ENCODE measurements around the gene ENTREP3.
A peak's percentile ranks its signal among the peaks of the same experiment; 100 is the strongest.
"Not testable (repeated sequence)": the region's sequence is repeated elsewhere in the genome, so short reads cannot be mapped to it uniquely, and the experiment has no call there.

The ENTREP3 gene

DNA sequence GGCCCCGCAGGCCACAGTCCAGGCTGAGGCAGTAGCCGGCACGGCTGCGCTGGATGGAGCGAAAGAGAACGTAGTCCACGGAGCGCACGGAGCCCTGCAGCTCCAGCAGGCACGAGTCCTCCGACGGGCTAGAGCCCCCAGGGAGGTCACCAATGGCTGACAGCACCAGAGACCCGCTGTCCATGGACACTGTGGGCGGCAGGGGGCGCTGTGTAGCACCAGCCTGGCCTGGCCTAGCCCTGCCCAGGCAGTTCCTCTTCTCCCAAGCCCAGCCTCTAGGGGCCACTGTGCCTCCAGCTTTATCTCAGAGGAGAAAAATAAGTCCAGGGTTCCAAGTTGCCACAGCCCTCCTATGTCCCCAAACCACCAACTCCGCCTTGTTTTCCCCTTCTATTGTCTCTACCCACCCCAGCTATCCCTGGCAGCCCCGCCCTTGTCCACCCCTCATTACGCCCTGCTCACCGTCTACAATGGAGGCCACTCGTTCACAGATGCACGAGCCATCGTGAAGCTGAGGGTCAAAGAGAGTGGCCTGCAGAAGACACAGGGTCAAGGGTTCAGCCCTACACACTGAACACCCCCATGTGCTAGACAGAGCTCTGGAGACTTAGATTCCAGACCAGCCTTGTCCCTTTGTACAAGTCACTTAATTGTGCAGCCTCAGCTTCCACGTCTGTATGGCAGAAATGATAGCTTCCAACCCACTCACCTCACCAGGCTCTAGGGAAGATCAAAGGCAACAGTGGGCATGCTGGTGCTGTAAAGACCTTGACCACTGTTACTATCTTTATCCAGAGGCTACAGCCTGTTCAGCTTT is 4.4 kb downstream of the ENTREP3 start:
- peak; percentile 97 for DNase-seq (ENCODE audit: low read depth, low spot score)

DNA sequence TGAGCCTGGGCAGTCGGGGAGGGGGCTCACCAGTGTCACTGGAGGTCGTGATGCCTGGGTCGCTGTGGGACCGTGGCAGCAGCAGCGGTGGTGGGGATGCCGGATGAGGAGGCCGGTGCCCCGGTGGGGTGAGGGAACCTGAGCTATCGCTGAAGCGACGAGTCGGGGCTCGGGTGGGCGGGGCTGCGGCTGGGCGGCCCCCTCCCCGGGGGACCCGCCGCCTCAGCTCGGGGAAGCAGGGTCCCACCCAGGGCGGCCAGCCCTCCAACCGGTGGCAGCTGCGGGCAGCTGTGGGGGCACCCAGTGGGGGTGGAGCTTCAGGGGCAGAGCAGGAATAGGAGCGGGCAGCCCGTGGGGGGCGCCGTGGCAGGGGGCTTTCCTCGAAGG is 5.0 kb downstream of the ENTREP3 start:
- DNase-seq (ENCODE audit: low read depth, low spot score): no peak

DNA sequence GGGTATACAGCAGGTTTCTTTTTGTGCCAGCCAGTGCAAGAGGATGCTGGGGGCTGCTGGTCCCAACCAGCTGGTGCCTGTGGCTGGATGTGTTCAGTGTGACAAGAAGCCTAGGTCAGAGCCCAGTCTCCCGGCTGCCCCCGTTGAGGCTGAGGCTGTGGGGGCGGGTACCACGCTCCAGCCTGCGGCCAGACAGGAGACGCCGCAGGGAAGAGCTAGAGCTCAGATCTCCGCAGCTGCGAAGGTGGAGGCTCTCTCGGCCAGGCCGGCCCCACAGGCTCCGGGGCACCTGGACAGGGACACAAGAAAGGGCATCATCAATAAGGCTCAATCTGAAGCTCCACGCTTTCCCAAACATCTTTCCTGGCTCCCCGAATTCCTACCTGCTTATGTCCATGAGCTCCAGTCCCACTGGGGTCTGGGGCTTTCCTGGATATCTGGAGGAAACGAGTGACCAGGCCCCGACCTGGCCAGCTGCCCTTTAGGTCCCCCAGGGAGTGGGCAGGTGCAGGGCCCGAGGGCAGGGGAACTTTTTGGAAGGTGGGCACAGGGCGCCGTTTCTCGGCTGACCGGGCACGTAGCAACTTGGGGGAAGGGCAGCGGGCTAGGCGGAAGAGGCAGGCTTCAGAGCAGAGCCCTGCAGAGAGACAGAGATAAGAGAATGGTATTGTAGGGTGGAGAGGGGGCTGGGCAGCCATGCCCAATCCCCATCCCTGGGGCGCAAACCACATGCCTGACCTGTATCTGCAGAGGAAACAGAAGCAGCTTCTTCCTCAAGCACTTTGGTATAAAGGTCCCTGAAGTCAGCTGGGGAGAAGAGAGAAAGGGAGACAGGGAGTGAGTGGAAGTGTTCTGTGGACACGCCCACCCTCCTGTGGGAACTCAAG is 7.4 kb downstream of the ENTREP3 start:
- DNase-seq (ENCODE audit: low read depth, low spot score): no peak

DNA sequence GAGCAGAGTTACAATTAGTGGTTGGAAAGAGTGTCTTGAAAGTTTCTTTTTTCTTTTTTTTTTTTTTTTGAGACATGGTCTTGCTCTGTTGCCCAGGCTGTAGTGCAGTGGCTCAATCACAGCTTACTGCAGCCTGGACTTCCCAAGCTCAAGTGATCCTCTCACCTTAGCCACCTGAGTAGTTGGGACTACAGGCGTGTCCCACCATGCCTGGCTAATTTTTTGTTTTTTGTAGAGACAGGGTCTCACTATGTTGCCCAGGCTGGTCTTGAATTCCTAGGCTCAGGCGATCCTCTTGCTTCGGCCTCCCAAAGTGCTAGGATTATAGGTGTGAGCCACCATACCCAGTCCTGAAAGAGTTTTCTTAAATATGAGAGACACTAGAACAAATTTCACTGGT is 8.5 kb downstream of the ENTREP3 start:
- DNase-seq (ENCODE audit: low read depth, low spot score): not testable (repeated sequence)

DNA sequence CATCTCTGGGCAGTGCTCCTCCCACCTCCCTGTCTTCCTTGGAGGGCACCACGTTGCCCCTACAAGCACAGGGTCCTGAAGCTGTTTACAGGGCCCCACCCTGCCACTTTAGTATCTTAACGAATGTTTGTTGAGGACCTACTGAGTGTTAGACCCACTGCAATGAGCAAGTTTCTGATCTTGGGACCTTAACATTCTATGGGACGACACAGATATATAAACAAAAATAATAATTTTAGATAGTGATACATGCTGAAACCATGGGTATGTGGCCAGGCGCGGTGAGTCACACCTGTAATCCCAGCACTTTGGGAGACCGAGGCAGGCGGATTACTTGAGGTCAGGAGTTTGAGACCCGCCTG is 10.1 kb downstream of the ENTREP3 start:
- DNase-seq (ENCODE audit: low read depth, low spot score): no peak

DNA sequence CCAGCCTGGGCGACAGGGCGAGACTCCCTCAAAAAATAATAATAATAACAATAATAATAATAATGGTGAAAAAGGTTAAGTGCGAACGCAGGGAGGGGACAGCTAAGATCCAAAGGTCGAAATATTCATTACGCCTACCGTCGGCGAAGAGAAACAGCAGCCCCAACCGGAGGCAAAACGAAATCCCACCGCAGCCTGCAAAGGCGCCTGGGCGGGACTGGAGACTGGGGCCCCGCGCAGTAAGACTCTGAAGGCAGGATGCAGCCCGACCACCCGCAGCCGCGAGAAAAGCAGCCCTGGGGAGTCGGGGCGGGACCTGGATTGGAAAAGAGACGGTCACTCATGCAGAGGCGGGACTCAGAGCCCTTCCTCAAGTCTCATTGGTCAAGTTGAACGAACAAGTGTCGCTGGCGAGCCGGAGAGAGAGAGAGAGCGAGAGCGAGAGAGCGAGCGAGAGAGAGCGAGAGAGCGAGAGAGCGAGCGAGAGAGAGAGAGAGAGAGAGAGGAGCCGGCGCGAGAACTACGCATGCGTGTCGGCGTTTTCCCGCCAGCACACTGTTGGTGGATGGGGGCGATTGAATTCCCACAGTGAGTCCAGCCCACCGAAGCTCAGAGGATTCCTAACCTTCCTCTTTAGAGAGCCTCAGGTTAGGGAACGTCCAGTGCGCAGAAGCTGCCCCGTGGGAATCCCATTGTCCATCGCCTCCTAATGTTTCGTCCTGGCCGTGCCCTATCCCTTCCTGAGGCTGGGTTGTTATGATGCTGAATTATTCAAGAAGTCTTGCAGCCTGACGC is 10.7 kb downstream of the ENTREP3 start:
- DNase-seq (ENCODE audit: low read depth, low spot score): peak; percentile 99

DNA sequence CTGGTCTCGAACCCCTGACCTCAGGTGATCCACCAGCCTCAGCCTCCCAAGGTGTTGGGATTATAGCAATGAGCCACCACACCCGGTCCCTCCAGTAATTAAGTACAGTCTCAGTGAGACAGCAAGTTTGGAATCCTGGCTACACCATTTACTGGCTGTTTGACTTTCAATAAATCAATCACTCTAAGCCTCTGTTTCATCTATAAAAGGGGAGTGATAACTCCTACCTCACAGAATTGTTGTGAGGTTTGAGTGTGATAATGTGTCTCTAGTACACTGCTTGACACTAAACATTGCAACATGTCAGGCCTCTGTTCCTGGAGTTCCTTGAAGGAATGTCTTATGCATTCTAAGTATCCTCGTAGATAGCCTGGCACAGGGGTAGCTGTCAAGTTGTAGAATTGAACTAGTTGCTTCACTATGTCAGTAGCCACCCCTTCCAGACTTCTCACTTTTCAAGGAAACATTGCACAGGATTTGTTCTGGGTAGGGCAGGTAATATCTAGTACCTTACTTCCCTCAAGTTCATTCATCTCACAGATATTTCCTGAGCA is 12.4 kb downstream of the ENTREP3 start:
- no peak for DNase-seq (ENCODE audit: low read depth, low spot score)

DNA sequence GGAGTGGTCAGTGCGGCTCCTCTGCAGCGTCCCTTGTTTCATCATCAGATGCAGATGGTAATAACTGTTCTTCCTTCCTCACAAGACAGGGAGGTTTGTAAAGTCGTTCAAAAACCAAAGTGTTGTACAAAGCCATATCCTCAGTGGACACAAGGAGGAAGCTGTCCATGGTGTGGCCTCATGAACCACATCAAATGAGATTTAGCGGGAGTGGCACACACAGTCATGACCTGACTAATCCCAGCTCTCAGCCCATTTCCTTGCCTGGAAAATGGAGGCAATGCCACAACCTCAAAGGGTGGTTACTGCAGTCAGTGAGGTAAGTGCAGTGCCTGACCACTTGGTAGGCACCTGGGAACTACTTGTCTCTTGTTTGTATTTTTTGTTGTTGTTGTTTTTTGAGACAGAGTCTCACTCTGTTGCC is 13.4 kb downstream of the ENTREP3 start:
- DNase-seq (ENCODE audit: low read depth, low spot score): no peak

DNA sequence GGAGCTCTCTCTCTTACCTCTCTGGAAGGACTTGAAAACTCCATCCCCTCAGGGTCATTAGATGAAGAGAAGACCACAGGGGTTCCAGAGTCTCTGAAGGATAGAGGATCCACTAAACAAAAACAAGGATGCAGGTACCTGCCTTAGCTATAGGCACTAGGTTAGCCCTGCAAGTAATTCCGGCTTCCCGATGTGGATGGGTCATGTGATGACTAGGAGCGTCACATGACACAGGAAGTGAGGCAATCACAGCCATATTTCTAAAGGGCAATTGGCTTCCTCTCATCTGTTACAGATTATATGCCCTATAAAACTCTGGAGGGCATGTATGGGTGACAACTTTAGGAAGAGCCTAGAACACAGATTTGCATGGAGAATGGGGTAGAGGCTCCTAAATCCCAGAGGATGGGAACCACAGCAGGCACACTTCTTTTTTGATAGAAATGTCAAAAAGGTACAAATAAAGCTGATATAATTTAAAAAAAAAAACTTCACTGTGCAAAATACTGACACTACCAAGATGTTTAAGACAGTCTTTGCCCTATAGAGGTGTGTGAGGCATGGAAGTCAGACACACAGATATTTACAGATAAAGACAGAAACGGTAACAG is 14.1 kb downstream of the ENTREP3 start:
- peak; percentile 83 for DNase-seq (ENCODE audit: low read depth, low spot score)

DNA sequence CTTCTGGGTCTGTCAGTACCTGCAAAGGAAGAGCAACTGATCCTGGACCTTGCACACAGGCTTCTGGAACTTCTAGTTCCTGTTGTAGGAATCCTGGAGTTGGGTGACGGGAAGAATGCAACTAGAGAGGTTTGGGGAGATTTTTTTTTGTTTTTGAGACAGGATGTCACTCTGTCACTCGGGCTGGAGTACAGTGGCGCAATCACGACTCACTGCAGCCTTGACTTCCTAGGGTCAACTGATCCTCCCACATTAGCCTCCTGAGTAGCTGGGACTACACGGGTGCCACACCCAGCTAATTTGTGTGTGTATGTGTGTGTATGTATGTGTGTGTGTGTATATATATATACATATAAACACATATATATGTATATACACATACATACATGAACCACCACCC is 18.8 kb downstream of the ENTREP3 start:
- no peak for DNase-seq (ENCODE audit: low read depth, low spot score)

DNA sequence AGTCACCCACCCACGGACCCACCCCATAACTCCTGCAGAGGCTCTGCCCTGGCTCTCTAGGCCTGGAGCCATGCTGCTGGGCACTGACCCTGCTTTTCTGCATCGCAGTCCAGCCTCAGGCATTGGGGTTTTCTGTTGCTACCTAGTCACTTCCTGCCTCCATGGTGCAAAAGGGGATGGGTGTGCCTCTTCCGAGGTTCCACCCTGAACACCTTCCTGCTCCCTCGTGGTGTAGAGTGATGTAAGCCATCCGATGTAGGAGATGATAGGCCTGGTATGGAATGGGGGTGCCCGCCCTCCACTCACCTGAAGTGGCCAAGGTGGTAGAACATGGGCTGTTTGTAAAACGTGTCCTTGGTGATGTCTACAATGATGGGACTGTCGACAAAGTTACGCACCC is 19.9 kb downstream of the ENTREP3 start:
- not testable (repeated sequence) for DNase-seq (ENCODE audit: low read depth, low spot score)

DNA sequence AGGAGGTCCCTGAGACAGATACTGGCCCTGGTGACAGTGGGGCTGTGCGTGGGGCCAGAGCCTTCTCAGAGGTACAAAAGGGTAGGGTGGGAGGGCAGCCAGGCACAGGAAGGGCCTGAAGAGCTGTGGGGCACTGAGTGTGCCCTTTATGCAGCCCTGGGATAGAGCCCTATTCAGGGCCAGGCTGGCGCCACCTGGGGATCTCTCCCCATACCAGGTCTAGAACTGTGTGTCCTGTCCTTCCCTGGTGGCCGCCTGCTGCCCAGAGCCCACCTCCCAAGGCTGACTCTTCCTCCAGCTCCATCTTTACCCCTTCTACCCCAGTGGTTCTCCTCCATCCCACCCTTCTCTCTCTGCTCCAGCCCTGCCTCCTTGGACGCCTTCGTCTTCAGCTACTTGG is 21.8 kb downstream of the ENTREP3 start:
- DNase-seq (ENCODE audit: low read depth, low spot score): not testable (repeated sequence)

DNA sequence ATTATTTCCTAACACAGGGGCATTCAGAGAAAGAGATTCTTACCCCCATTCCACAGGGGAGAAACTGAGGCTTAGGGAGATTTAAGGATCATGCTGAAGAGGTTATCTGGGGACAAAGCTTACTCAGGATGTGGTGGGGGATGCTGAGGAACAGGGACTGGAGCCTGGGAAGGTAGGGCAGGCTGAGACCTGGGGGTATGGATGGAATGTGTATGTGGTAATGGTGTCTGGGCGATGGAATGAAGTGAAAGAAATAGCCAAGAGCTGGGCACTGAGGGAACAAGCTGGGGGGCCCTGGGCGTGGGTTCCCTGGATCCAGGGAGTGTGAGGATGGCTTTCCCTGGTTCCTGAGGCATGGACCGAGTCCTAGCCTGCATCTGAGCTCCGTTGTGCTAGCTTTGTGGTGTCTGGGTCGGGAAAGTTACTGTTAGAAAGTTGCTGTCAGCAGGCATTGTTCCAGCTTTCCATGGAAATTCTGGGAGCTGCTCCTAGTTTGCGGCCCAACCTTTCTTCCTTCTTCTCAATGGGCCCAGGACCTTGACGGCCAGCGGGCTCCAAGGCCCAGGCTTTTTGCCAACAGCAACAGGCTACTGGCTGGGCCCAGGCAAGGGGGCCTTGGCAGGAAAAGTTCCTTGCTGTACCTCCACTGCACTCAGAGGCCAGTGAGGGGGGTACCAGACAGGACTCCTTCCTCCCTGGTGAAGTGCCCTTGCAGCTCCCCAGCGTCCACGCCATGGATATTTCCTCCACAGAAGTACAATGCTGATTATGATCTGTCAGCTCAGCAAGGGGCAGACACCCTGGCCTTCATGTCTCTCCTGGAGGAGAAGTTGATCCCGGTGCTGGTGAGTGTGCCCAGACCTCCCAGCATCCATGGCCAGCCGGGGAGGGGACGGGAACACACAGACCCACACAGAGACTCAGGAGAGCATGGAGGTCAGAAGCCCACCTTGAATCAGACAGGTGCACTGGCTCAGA is 23.0 kb downstream of the ENTREP3 start:
- peak; percentile 95 for DNase-seq (ENCODE audit: low read depth, low spot score)

DNA sequence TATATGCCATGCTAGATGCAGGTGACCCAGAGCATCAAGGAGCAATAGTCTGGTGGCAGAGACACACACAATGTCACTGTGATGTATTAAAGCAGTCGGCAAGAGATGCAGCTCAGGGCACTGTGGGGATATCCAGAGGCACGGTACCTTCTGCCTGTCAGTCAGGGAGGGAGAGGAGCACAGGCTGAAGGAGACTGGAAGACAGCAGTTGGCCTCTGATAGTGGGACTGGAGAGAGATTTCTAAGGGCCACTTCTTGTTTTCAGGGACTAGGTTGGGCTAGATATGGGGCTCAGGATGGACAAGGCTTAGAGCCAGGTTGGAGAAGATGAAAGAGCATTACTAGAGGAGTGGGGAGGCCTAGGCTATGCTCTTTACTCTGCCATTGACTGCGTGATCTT is 24.0 kb downstream of the ENTREP3 start:
- DNase-seq (ENCODE audit: low read depth, low spot score): not testable (repeated sequence)

DNA sequence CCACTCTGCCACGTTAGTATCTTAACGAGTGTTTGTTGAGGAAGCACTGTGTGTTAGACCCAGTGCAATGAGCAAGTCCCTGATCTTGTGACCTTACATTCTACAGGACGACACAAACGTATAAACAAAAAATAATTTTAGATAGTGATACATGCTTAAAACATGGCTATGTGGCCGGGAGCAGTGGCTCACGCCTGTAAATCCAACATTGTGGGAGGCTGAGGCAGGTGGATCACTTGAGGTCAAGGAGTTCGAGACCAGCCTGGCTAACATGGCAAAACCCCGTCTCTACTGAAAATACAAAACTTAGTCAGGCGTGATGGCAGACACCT is 27.2 kb downstream of the ENTREP3 start:
- no peak for DNase-seq (ENCODE audit: low read depth, low spot score)

DNA sequence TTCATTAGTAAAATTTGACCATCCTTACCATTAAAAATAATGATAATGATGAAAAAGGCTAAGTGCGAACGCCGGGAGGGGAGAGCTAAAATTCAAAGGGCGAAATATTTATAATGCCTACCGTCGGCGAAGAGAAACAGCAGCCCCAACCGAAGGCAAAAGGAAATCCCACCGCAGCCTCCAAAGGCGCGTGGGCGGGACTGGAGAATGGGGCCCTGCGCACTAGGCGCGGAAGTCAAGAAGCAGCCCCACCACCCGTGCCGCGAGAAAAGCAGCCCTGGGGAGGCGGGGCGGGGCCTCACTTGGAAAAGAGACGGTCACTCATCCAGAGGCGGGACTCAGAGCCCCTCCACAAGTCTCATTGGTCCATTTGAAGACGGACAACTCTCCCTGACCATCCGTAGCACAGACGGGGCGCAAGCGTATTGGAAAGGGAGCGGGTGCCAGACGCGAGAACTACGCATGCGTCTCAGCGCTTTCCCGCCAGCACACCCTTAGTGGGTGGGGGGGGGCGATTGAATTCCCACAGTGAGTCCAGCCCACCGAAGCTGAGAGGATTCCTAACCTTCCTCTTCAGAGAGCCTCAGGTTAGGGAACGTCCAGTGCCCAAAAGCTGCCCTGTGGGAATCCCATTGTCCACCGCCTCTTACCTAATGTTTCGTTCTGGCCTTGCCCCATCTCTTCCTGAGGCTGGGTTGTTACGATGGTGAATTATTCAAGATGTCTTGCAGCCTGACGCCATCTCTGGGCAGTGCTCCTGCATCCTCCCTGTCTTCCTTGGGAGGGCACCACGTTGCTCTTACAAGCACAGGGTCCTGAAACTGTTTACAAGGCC is 27.8 kb downstream of the ENTREP3 start:
- DNase-seq (ENCODE audit: low read depth, low spot score): peak; percentile 99

DNA sequence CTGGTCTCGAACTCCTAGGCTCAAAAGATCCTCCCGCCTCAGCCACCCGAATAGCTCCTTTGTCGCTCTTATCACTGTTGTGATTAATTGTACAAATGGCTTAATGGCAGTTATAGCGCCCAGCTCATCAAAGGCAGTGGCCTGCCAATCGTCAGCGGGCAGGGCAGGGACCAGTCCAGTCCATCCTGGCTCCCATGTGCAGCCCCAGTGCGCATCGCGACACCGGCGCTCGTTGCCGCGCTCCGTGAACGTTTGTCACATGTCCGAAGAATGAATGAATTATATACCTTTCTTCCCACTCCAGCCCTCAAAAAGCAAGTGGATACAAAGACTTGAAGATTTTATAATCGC is 28.4 kb downstream of the ENTREP3 start:
- DNase-seq (ENCODE audit: low read depth, low spot score): peak; percentile 72

DNA sequence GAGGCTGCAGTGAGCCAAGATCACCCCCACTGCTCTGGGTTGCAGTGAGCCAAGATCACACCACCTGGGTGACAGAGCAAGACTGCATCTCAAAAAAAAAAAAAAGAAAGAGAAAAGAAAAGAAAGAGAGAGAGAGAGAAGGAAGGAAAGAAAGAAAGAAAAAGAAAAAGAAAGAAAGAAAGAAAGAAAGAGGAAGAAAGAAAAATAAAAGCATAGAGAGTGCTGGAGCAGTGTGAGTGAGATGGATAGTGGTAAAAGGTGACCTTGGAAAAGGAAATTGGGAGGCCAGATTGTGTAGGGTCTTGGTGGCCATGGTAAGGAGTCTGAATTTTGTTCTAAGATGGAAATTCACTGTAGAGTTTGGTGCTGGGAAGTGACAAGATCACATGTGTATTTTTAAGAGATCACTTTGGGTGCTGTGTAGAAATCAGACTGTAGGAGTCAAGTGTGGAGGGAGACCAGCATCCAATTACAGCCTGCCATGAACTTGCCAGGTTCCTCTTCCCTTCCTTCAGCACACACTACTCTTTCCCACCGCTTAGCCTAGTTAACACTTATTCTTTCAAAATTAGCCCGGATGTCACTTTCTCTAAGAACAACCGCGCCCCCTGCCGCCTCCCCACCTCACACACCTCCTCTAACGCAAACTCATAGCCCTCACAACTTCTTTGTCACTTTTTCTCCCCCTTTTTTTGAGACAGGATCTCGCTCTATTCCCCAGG is 28.9 kb downstream of the ENTREP3 start:
- DNase-seq (ENCODE audit: low read depth, low spot score): peak; percentile 90

DNA sequence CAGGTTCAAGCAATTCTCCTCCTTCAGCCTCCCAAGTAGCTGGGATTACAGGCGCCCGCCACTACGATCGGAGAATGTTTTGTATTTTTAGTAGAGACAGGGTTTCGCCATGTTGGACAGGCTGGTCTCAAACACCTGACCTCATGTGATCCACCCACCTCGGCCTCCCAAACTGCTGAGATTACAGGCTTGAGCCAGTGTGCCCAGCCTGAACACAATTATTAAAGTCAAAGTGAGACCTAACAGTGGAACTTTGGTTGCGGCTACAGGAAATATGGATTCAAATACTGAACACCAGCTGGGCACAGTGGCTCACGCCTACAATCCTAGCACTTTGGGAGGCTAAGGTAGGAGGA is 29.9 kb downstream of the ENTREP3 start:
- not testable (repeated sequence) for DNase-seq (ENCODE audit: low read depth, low spot score)

All from astrocyte of the hippocampus (primary cell).